Stimulated activated CD8-positive, alpha-beta memory T cell treated with anti-CD3 and anti-CD28 coated beads, Interleukin-4, amount 100 ng/mL, for 24 hours (primary cell): ENCODE results near the gene GNG12.
"Not testable (repeated sequence)": the region's sequence is repeated elsewhere in the genome, so short reads cannot be mapped to it uniquely, and the experiment has no call there.

ENCODE experiments used
- DNase-seq: peaks from one replicate; pipeline ENCODE4 v3.0.0-alpha.2; 2020; ENCODE audit warnings: low read depth

Gene GNG12

DNA sequence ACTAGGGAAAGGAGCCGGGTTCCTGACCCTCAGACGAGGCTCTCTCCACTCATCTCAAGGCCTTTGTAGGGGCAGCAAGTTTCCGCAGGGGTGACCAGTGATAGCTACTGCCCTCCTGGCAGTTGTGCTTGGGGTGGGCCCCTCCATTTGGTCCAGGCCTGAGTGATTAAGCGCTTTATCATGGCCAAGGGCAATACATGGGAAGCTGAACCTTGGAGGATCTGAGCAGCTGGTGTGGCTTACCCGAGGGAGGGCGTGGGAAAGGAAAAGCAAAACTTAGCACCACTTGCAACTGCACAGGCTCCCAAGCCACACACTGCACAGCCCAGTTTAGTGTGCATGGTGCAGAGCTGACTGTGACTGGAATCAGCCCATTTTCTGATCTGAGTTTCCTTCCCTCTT lies 100.5 kb downstream of the GNG12 start:
- no peak for DNase-seq

DNA sequence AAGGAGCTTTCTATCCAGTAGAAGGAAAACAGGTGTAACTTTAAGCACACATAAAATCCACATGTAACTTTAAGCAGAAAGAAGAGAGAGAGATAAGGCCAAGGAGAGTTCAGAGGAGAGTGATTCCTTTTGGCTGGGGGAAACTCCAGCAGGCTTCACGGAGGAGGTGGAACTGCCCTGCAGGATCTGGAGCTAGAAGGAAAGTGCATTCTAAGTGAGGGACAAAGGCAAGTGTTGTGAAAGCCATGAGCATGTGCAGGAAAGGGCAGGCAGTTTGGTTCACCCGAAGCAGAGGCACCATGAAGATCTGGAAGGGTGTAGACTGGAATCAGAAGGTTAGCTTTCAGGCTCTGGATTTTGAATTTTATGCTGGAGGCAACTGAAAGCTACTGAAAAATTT lies 101.9 kb downstream of the GNG12 start:
- DNase-seq, result no peak

DNA sequence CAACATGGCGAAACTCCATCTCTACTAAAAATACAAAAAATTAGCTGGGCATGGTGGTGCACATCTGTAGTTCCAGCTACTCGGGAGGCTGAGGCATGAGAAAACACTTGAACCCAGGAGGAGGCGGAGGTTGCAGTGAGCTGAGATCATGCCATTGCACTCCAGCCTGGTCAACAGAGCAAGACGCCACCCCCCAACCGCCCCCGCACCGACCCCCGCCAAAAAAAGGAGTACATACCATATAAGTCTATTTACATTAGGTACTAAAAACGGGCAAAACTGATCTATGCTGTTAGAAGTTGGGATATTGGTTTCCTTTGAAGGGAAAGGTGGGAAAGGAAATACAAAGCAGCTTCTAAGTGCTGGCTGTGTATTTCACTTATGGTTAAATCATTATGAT lies 103.0 kb downstream of the GNG12 start:
- DNase-seq, result not testable (repeated sequence)

DNA sequence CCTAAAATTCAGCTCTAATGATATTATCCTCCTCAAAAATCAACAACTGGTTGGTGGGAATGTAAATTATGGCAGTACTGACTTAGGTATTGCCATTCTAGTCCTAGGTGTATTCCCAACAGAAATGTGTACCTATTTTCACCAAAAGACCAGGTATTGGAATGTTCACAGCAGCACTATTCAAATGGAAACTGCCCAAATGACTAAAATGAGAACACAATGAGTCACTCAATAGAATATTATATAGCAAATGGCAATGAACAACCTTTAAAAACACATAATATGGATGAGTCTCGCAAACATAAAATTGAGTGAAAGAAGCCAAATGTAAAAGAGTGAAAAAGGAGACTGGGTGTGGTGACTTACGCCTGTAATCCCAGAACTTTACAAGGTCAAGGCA lies 103.4 kb downstream of the GNG12 start:
- no peak for DNase-seq

DNA sequence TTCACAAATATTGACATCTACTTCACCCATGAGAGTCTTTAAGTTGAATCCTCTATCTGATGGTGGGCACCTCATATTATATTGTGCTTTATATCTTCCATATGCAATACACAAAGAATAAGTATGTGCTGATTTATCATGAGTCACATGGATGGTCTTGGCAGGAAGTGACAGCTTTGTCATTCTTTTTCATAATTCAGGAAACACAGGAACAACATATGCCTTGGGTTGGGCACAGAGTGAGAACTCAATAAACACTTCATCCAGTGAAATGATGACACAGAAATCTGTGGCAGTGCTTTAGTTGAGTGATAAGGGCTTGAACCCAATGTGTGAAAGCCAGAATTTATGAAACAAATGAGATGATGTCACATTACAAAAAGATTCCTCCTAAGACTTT lies 107.0 kb downstream of the GNG12 start:
- DNase-seq, result no peak

DNA sequence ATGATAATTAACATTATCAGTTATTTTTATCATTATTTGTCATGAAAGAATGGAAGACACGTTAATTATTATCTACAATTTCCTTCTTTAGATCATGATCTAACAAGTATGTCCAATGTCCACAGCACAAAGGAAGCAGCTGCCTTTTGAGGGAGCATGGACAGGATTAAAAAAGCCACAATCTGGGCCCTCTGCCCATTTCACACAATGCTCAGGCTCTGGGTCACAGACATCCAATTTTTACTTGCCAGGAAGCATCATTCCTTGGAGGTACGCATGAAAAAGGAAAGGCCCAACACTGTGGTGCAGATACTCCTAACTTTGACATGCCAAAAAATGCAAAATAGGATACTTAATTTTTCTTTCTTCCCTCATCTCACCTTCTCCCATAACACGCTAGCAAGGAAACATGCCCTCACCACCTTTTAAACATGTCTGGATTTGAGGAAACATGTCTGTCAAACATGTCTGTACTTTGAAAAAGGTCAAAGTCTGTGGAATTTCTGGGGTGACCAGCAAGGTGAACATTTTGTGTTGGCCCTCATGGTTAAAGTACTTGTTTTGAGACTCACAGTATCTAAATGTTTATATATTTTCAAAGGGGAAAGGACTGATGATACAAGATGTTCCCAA lies 108.2 kb downstream of the GNG12 start:
- no peak for DNase-seq

DNA sequence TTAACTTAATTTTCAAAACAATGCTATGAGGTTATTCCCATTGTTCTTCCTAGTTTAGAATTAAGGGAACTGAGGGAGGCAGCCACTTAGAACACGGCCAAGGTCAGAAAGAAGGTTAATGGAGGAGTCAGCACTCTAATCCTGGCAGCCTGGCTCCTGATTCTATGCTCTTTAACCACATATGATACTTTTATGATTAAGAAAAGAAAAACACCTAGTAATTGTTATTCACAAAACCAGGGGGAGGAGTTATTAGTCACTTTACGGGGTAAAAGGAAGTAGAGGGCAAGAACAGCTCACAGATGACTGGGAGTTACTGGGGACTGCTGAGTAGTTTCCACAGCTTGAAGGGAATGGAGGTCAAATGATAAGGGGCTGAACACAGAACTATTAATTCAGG lies 109.6 kb downstream of the GNG12 start:
- no peak for DNase-seq

DNA sequence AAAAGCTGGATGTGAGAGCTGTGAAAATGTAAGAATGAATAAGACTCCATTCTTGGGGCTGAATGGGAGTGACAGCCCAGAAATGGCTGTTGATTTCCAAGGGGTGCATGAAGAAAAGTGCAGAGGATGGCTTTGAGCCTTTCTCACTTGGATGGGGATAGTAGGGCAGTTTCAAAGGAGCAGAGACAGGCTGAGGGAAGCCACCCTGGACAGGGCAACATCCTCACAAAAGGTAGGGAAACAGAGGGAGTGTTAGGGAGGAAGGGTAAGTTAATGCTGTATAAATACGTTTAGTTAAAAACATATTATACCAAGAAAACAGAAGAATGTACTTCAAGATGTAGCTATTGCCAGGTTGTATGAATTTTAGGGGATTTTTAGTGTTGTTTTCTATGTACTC lies 110.1 kb downstream of the GNG12 start:
- no peak for DNase-seq

DNA sequence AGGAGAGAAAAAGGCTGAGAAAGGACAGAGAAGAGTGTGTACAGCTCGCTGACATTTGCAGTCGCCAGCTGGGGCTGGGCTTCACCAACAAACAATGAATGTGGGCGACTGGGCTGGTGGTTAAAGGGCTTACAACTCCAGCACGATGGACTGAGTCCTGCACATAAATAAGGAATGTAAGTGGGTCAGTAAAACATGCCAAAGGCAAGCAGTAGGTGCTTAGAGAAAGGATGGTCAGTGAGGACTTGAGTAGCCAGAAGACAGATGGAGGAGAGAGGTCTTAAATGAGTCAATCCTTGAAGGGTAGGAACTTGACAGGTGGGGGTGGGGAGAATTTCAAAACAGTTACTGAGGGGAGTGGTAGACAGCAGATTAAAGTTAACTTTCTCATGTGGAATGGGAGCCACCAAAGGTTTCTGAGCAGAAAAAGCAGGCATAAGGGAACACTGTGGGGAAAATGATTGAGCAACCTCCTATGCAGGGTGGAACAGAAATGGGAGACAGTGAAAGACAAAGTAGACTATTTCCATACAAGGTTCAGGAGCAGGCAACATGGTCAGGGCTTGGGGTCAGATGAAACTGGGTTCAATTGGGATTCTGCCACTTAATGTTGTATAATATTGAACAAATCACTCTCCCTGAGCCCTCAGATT lies 110.8 kb downstream of the GNG12 start:
- no peak for DNase-seq

DNA sequence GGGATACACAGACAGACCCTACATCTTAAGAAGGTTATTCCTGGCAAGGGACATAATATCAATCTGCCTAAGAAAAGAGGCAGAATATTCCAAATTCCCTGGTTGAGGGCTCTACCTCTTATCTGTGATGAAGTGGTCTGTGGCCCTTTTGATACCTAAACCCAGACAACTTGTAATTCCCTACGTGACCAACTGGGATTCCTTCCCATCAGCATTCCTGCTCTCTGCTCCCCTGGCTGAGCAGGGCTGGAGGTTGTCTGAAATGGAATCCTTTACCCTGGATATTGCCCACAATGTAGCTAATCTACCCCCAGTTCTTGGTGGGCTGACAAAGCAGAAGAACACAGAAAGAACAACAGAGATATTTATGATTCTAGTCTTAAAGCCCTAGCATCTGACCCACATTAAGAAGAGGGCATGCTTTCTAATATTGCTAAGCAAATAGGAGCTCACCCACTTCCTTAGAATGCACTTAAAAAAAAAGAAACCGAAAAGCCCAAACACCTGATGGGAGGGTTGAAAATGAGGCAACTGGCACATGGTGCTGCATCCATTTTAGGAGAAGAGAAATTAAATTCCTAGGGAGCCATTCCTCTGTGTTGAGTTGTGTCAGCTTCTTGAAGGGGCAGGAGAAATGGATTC lies 111.5 kb downstream of the GNG12 start:
- no peak for DNase-seq

DNA sequence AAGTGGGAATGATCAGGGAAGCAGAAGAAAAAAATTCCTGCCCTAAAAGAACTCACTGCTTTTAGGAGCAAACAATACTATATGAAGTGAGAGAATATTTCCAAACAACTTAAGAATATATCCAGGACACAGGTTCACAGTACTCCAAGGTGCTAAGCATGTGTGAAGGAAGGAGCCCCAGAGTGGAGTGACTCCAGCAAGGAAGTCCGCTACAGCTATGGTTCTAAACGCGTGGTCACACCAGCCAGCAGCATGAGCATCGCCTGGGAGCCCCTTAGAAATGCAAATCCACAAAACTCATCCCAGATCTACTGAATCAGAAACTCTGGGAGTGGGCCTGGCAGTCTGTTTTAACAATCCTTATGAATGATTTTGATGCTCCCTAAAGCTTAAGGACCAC lies 112.2 kb downstream of the GNG12 start:
- DNase-seq, result no peak

DNA sequence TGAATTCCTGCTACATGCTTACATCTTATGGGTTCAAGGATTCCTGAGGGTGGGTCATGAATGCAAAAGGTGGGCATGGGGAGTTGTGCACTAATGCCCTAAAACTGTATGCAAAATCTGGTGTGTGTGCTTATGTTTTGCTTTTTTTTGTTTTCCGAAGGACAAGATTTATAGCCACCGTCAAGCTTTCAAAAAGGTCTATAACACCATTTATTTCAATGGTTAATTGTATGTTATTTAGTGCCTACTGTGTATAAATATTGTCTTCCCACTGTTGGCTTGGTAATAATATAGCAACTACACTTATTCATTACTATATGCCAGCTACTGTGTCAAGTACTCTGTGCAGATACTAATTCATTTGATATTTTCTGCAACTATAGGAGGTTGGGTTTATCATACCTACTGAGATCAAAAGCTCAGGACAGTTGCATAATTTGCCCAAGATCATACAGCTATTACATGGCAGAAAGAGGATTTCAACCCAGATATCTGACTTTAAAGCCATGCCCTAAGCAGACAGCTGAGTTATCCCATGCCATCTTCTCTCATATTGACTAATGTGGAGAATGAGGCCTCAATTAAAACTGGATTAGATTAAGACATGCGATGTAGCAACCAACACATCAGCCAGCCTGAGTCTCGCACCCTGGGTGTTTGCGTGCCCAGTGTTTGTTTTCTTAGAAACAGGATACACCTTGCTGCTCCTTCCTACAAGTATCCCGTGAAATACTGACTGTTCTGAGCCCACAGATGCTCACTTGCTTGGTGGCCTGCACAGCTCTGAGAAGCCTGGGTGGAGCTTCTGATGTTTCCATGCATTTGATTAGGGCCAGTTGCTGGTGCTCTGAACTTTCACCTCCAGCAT lies 113.7 kb downstream of the GNG12 start:
- no peak for DNase-seq

DNA sequence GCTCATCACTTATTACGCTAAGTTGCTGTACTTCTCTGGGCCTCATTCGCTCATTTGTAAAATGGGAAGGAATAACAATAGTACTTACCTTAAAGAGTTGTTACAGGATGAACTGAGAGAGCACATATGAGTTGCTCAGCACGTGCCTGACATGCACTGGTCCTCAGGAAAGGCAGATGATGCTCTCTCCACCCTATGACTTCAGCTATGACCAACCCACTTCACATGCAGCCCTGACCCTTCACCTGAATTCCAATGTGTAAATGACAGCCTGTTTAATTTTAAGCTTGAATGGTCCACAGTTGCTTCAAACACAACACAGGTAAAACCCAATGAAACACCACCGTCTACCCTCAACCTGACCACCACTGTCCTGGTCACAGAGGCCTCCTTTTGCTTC lies 115.4 kb downstream of the GNG12 start:
- no peak for DNase-seq

DNA sequence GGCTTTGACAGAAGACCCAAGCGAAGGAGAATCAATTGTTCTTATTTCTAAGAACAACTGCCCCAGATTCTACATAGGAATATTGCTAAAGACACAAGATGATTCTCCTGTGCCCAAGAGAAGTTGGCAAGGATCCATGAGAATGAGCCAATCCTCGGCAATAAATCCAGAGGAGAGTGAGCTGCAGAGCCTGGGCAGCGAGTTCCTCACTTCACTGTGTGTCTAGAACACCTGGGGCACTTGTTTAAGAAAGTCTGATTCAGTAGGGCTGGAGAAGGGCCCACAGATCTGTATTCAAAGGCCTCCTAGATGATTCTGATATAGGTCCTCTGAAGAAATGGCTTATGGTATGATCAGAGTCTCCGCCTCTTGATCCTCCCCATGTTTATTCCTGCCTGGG lies 116.5 kb downstream of the GNG12 start:
- DNase-seq, result no peak

DNA sequence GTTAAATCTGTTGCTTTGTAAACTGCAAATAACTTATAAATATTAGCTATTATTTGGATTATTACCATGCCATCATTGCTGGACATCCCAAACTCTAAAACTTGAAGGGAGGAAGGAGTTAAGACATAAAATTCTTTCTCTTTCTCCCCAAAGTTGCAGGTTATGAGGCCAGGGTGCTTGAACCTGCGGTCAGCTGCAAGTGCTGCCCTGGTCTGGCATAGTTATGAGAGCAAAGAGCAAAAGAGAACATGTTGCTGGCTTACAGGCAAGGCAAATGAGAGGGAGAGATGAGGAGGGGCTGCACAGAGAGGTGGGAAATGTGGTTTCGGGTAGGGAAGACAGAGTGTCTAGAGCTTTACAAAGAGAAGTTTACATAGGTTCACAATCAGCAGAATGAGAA lies 117.4 kb downstream of the GNG12 start:
- no peak for DNase-seq

DNA sequence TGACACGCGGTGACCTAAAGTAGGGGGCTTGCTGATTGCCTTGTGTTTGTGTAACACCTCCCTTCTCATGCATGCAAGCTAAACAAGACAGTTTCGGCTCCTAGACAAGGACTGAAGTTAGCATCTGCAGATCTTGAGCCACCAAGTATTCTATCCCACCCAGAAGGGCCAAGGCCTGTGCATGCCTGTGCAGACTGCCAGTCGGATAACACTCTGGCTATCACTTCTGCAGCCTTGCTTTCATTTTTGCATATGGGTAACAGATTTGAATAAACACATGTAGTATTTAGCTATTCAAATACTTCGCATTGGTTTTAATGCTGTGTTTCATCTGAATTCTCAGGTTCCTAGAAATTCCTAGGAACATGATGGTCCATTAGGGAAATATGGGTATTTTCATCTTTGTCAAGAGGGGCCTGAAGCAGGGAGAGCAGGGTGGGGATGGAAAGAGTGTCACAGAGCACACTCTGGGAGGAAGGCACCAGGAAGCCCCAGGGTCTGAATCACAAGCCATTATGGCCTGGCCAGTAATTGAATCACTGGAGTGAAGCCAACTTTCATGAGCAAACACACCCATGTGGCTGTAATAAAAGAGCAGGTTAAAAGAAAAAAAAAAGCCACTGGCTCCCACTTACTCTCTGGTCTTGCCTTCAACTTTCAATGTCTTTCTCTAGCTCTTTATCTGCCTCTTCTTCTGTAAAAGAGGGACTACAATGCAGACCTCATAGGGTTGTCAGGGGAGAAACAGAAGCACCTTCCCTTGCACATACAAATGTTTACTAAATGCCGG lies 120.0 kb downstream of the GNG12 start:
- no peak for DNase-seq

DNA sequence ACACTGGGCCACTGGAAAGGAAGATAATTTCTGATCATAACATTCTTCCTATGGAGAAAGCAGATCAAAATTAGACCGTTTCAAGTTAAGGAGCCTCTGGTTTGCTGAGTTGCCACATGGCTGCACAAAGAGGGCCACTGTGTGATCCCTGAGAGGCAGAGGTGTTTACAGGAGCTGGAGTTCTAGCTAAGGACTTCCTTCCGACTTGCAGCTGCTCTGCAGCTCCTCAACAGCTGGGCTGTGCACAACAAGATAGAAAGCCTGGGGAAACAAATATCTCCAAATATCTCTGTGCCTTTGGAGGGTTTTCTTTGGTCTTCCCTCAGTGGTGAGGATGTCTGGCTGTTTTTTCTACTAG lies 121.4 kb downstream of the GNG12 start:
- no peak for DNase-seq

DNA sequence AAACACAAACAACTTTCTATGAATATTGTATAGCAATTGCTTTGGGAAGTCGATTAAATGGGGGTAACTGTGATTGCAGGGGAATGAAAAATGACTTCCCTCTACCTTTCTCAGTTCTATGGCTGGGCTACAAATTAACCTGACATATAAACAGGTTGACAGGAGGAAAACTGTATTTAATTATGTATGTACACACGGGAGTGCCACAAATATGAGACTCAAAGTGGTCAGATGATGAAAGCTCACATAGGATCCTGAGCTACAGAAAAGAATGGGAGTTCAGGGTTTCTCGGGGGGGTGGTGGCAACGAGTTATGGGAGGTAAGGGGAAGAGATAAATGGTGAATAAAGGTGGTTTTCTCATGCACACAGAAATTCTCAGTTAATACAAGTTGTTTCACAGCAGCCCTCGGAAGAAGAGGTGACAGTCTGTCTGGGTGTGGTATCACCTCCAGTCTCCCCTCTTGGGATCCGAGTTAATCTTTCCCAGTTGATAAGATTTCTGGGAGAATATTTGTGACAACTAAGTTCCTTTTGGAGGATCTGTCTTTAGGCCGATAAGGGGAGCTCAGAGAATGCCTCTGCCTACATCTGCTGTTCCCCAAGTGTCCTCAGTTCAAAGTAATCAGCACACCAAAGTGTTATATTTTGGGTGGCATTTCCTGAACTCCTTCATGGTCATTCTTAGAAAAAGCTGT lies 122.0 kb downstream of the GNG12 start:
- no peak for DNase-seq

DNA sequence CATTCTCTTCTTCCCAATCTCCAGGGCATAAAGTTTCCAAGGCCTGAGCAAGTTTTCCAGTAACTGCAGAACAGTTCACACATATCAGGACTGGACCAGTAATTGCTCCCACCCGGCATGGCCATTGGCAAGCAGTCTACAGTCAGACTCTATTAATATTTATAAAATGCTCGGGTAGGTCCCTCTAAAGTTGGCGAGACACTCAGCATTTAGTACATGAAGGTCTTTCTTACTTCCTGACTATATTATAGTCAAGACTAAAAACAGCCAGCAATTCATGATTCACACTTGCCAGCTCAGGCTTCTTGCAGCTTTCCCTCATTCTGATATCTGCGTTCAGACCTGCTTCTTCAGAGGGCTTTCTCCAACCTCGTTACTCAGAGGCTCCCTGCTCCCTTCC lies 122.8 kb downstream of the GNG12 start:
- DNase-seq, result no peak

DNA sequence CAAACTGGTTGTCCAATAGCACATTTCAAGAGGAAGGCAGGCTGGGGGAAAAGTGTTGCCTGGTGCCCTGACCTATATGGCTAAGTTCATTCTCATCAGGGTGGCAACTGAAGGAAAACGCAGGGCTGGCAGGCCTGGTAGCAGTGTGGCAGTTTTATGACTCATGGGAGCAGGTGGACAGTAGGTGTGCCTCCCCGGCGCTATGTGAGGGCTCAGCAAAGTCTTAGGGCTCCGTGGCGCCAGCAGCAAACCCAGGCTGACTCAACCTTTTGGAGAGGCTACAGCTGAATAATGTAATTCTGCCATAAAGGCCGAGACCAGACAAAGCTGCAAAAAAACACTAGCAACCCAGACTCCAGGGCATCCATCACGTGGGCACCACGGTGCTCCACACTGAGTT lies 124.7 kb downstream of the GNG12 start:
- DNase-seq, result no peak

DNA sequence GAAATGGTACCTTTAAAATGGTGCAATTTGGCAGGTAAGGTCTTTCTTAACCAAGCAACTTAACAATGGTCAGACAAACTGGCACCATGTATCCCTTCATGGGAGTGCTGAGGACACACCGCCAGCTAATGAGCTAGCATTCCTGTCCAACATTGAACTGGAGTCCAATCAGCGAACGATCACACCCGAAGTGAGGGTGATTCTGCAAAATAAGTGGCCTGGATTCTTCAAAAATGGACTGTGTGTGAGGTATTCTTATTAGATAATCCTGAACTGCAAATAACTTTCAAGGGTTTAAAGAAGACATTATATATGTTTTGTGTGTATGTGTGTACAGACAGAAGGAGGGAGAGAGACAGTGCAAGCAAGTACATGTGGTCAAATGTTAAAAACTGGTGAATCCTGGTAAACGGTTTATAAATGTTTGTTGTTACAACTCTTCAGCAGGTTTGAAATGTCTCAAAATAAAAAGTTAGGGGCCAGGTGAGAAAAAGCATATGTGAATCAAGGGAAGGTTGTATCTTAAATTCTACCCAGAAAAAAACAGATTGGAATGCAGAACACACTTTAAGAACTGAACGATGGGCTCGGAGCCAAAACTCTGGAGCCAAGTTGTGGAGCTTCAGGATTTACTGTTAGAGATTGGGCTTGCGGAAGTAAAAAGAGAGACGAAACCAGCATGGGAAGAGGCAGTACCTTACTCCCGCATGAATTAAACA lies 127.4 kb downstream of the GNG12 start:
- DNase-seq, result no peak
